HG02623 (cell line): ENCODE results near the gene HSD17B14.
"Not testable (repeated sequence)": the region's sequence is repeated elsewhere in the genome, so short reads cannot be mapped to it uniquely, and the experiment has no call there.

Experiments
- ATAC-seq: cut with Tn5 transposase; IDR thresholded peaks from one replicate; pipeline ENCODE4 v1.9.1; 2021; ENCODE audit warnings: moderate library complexity; ENCODE audit not compliant: unreplicated experiment

Gene HSD17B14

GRCh38 chr19:48836089-48837017, at the start of gene HSD17B14:
Gene HSD17B14 (minus strand): TSS chr19:48836491. CDS start chr19:48836411, 80 bp downstream.
- ATAC-seq = no peak

- ATAC-seq = no peak
These were observed 47.4 kb upstream of the HSD17B14 start for GRCh38 chr19:48883726-48884125.

GRCh38 chr19:48881741-48882657, 45.7 kb upstream of the HSD17B14 start:
- ATAC-seq = no peak

- ATAC-seq = not testable (repeated sequence)
These were observed 43.4 kb upstream of the HSD17B14 start for GRCh38 chr19:48879696-48880095.

GRCh38 chr19:48879025-48879637, 42.8 kb upstream of the HSD17B14 start:
- ATAC-seq = no peak

- ATAC-seq = no peak
These were observed 42.1 kb upstream of the HSD17B14 start for GRCh38 chr19:48878196-48879024.

GRCh38 chr19:48877855-48878195, 41.5 kb upstream of the HSD17B14 start:
- no peak for ATAC-seq

- ATAC-seq = not testable (repeated sequence)
These were observed 40.0 kb upstream of the HSD17B14 start for GRCh38 chr19:48876043-48876981.

- ATAC-seq = no peak
These were observed 38.2 kb upstream of the HSD17B14 start for GRCh38 chr19:48874303-48875135.

GRCh38 chr19:48873476-48874302, 37.4 kb upstream of the HSD17B14 start:
- ATAC-seq = no peak

GRCh38 chr19:48872884-48873475, 36.7 kb upstream of the HSD17B14 start:
- no peak for ATAC-seq

GRCh38 chr19:48872182-48872883, 36.0 kb upstream of the HSD17B14 start, which contains the start of gene PPP1R15A:
Gene PPP1R15A (plus strand): TSS chr19:48872421. CDS start chr19:48873234, 813 bp downstream.
- peak; percentile 38 for ATAC-seq

- ATAC-seq = not testable (repeated sequence)
These were observed 35.3 kb upstream of the HSD17B14 start for GRCh38 chr19:48871471-48872181.

- no peak for ATAC-seq
These were observed 33.8 kb upstream of the HSD17B14 start for GRCh38 chr19:48870048-48870447.

GRCh38 chr19:48868114-48868886, 32.0 kb upstream of the HSD17B14 start, which contains the start of gene PLEKHA4:
Gene PLEKHA4 (minus strand): TSS chr19:48868617. CDS start chr19:48867620, 997 bp downstream.
- no peak for ATAC-seq
